Activated CD4-positive, alpha-beta memory T cell treated with anti-CD3 and anti-CD28 coated beads for 36 hours (primary cell): Measurements from ENCODE around the gene HHATL. TPM values are rescaled to one million over a fixed set of nuclear protein-coding genes. Genes with fewer than 3 reads are reported as not detected.
A peak's percentile ranks its signal among the peaks of the same experiment; 100 is the strongest.

Source experiments
- CTCF ChIA-PET: fragments of 350-600 bp; sonication (Branson Sonifier 250); formaldehyde crosslinking; loops from one replicate; lab custom pipeline; 2021; ENCODE audit warnings: antibody characterized with exemption, inconsistent platforms; lab: Charles Lee
- POLR2A ChIA-PET: fragments of 350-600 bp; sonication (Branson Sonifier 250); formaldehyde crosslinking; loops from one replicate; lab custom pipeline; 2021; ENCODE audit warnings: antibody characterized with exemption; lab: Charles Lee
- DNase-seq: peaks from one replicate; pipeline ENCODE4 v3.0.0-alpha.2; 2020
- H3K27ac Mint-ChIP-seq: one replicate; pipeline ENCODE4 v1.8.0; 2021; ENCODE audit warnings: mixed read lengths
- H3K27me3 Mint-ChIP-seq: one replicate; pipeline ENCODE4 v1.8.0; 2021; ENCODE audit warnings: mixed read lengths
- H3K36me3 Mint-ChIP-seq: one replicate; pipeline ENCODE4 v1.8.0; 2021; ENCODE audit warnings: mixed read lengths
- H3K4me1 Mint-ChIP-seq: one replicate; pipeline ENCODE4 v1.8.0; 2021; ENCODE audit warnings: low read depth, mixed read lengths
- H3K4me3 Mint-ChIP-seq: one replicate; pipeline ENCODE4 v1.8.0; 2021; ENCODE audit warnings: mild to moderate bottlenecking, mixed read lengths
- H3K9me3 Mint-ChIP-seq: one replicate; pipeline ENCODE4 v1.8.0; 2021; ENCODE audit warnings: mixed read lengths
- intact Hi-C: fragments of 100-400 bp; cut with micrococcal nuclease; formaldehyde crosslinking; loops from one replicate; pipeline ENCODE4 v1.15.1; 2023
- total RNA-seq, 2 experiments: library from RNA; stranded (reverse); gene quantifications; one replicate each; pipeline ENCODE4 v1.2.3, GENCODE V29; 2021

The HHATL gene
- total RNA-seq, 2 experiments from 2014 or later = not detected

DNA sequence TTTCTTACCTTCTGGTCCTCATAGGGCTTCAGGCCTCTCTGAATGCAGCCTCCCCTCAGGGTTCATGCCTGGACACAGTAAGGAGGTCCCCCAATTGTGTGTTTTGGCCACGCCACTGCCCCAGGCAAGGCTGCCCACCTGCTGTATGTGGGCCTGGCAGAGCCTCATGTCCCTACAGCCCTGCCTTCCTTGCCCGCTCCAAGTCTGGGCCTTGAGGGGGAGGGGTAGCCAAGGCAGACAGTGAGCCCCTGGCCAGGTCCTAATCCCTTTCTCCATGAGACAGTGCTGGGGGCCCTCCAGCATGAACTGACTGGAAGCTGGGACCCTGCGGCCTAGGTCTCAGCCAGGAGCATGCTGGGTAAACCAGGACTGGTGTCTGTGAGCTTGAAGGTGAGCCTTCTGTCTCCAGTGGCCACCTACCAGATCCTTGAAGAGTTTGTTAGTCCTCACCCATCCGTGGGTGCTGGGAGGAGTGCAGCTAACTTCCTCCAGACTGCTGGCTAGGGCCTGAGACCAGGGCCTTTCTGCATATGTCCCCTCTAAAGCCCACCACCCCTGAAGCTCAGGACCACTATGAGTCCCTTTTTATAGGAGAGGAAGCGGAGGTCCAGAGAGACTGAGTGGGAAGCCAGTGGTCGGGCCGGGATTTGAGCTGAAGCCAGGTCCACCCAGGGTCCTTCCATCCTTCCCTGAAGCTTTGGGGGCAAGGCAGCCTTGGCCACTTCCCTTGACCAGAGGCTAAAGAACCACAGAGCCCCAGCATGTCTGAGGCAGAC is 40.4 kb downstream of the HHATL start:
- POLR2A ChIA-PET = no interaction called here

DNA sequence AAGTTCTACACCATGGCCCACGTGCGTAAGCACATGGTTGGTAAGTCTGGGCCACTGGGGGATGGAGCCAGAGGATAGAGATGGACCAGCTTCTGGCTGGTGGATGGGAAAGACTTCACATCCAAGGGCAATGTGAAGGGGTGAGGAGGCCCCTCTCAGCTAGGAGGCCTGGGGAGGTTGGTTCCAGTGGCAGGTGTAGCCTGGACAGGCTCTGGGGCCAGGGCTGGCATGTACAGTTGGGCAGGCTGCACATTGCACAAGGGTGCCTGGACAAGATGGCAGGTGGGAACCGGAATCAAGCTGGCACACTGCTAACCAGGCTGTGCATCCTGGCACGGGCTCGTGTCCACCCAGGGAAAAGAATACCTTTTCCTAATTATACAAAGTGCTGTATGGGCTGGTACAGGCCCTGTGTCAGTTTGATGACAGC is 41.0 kb downstream of the HHATL start:
- Mint-ChIP-seq H3K4me1 (no peaks in the 10 kb centered on the region), H3K4me3 (no peak overlapping the region), H3K27ac (no peak overlapping the region), H3K9me3 (no peaks in the 10 kb centered on the region), H3K27me3 (no peaks in the 10 kb centered on the region), H3K36me3 (no peaks in the 10 kb centered on the region)
- POLR2A ChIA-PET = no interaction called here
- DNase-seq = no peak
- intact Hi-C loops = no loop called here
- CTCF ChIA-PET = interaction anchor here (0.8 to 2.2 kb wide), 5 partner anchors 8 to 95 kb away, joined by 3 to 15 read pairs (median 5); no protein-coding TSS in a partner anchor

More for the DNA sequence above, 40.4 kb downstream of the HHATL start:
- Mint-ChIP-seq H3K4me3 (no peak overlapping the region), H3K36me3 (no peaks in the 10 kb centered on the region), H3K9me3 (no peaks in the 10 kb centered on the region), H3K27me3 (no peaks in the 10 kb centered on the region), H3K27ac (no peak overlapping the region), H3K4me1 (no peaks in the 10 kb centered on the region)
- CTCF ChIA-PET = interaction anchor here (0.9 to 1.8 kb wide), 3 partner anchors 80 to 94 kb away, joined by 3 to 8 read pairs (median 5); no protein-coding TSS in a partner anchor
- intact Hi-C loops = no loop called here
- no peak for DNase-seq

DNA sequence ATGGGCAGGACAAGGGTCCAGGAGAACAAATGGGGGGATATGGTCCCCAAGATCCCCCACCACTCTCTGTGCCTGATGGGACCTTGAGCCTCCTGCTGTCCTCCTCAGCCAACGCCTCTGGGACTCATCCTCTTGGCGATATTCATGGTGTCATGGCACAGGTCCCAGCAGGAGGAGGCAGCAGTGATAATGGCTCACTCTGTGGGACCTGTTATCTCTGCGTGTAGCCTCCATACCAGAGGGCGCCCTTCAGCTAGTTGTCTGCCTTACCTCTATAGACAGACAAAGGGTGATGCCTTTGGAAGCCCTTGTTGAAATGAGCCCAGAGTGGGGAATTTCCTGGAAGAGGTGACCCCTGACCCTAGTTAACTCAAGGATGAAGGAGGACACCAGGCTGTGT is 41.7 kb downstream of the HHATL start:
- Mint-ChIP-seq H3K9me3 (no peaks in the 10 kb centered on the region), H3K27me3 (no peaks in the 10 kb centered on the region), H3K36me3 (no peaks in the 10 kb centered on the region), H3K27ac (no peak overlapping the region), H3K4me1 (no peaks in the 10 kb centered on the region), H3K4me3 (no peak overlapping the region)
- POLR2A ChIA-PET = no interaction called here
- peak; percentile 45 for DNase-seq
- intact Hi-C loops = no loop called here
- CTCF ChIA-PET = interaction anchor here (0.8 to 2.2 kb wide), 5 partner anchors 9 to 96 kb away, joined by 3 to 15 read pairs (median 5); no protein-coding TSS in a partner anchor

DNA sequence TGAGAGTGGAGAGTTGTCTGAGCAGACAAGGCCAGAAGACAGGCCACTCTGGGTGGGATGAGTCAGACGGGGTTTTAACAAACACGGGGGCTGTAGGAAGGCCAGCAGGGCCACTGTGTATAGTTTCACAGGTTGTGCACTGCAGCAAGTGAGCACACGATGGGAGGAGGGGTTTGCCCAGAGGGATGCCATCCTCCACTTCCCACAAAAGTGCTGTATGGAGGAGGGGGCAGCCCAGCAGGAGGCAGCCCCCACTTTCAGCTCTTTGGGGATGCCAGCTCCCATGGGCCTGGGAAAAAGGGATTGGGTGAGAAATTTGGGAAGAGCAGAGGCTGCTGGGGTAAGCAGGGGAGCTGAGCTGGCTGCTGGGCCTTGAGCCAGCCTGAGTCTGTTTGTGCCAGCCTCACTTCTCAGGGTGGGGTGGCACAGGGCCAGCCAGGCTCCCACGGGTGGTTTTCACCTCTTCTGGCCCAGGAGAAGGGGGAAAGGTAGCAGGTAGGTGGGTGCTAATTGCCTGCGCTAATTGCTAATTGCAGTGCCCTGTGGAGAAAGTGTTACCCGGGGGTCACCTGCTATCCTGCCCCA is 42.4 kb downstream of the HHATL start:
- H3K36me3 Mint-ChIP-seq = no peaks in the 10 kb centered on the region
- POLR2A ChIA-PET = no interaction called here
- no peak overlapping the region for H3K27ac Mint-ChIP-seq
- H3K4me1 Mint-ChIP-seq = no peaks in the 10 kb centered on the region
- no peak for DNase-seq
- H3K9me3 Mint-ChIP-seq = no peaks in the 10 kb centered on the region
- no peak overlapping the region for H3K4me3 Mint-ChIP-seq
- CTCF ChIA-PET = interaction anchor here (1.4 to 2.2 kb wide), 3 partner anchors 12 to 84 kb away, joined by 5 to 15 read pairs (median 8); no protein-coding TSS in a partner anchor
- no peaks in the 10 kb centered on the region for H3K27me3 Mint-ChIP-seq
- intact Hi-C loops = no loop called here

DNA sequence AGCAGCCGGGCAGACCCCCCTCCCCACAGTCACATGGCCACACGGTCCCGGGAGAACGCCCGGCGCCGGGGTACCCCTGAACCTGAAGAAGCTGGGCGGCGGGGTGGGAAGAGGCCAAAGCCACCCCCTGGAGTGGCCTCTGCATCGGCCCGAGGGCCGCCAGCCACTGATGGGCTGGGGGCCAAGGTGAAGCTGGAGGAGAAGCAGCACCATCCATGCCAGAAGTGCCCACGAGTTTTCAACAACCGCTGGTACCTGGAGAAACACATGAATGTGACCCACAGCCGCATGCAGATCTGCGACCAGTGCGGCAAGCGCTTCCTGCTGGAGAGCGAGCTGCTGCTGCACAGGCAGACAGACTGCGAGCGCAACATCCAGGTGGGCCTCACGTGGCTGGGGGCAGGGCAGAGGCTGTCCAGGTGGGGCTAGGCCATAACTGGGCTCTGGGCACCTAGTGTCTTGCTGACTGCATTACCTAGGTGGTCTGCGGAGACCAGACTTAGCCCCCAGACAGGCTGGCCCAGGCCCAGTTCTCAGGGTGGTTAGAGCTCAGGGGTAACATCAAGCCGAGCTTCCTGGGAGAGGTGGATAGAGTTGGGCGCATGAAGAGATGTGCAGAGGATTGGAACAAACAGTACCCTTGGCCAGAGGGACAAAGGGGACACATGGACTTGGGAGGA is 43.0 kb downstream of the HHATL start:
- POLR2A ChIA-PET = no interaction called here
- no peak overlapping the region for H3K27ac Mint-ChIP-seq
- intact Hi-C loops = no loop called here

DNA sequence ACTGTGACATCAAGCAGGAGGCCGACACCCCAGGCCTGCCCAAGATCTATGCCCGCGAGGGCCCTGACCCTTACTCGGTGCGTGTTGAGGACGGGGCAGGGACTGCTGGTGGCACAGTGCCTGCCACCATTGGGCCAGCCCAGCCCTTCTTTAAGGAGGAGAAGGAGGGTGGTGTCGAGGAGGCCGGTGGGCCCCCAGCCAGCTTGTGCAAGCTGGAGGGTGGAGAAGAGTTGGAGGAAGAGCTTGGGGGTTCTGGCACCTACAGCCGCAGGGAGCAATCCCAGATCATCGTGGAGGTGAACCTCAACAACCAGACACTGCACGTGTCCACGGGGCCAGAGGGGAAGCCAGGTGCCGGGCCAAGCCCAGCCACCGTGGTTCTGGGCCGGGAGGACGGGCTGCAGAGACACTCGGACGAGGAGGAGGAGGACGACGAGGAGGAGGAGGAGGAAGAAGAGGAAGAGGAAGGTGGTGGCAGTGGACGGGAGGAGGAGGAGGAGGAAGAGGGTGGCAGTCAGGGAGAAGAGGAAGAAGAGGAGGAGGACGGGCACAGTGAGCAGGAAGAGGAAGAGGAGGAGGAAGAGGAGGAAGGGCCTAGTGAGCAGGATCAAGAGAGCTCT is 43.7 kb downstream of the HHATL start:
- no peak overlapping the region for H3K4me3 Mint-ChIP-seq
- intact Hi-C loops = no loop called here
- no peak overlapping the region for H3K27ac Mint-ChIP-seq
- H3K27me3 Mint-ChIP-seq = no peaks in the 10 kb centered on the region
- H3K36me3 Mint-ChIP-seq = no peaks in the 10 kb centered on the region
- DNase-seq = no peak
- no peaks in the 10 kb centered on the region for H3K9me3 Mint-ChIP-seq
- H3K4me1 Mint-ChIP-seq = peaks cover 1% of the 10 kb centered on the region
- POLR2A ChIA-PET = no interaction called here
- CTCF ChIA-PET = interaction anchor here (1.4 kb wide), 1 partner anchor 11 kb away, joined by 5 read pairs; no protein-coding TSS in a partner anchor

More for the DNA sequence above, 43.0 kb downstream of the HHATL start:
- Mint-ChIP-seq H3K4me1 (no peaks in the 10 kb centered on the region), H3K4me3 (no peak overlapping the region), H3K36me3 (no peaks in the 10 kb centered on the region), H3K27me3 (no peaks in the 10 kb centered on the region), H3K9me3 (no peaks in the 10 kb centered on the region)
- DNase-seq = no peak
- CTCF ChIA-PET = interaction anchor here (1.4 to 2.2 kb wide), 2 partner anchors 11 to 85 kb away, joined by 5 to 15 read pairs; no protein-coding TSS in a partner anchor

DNA sequence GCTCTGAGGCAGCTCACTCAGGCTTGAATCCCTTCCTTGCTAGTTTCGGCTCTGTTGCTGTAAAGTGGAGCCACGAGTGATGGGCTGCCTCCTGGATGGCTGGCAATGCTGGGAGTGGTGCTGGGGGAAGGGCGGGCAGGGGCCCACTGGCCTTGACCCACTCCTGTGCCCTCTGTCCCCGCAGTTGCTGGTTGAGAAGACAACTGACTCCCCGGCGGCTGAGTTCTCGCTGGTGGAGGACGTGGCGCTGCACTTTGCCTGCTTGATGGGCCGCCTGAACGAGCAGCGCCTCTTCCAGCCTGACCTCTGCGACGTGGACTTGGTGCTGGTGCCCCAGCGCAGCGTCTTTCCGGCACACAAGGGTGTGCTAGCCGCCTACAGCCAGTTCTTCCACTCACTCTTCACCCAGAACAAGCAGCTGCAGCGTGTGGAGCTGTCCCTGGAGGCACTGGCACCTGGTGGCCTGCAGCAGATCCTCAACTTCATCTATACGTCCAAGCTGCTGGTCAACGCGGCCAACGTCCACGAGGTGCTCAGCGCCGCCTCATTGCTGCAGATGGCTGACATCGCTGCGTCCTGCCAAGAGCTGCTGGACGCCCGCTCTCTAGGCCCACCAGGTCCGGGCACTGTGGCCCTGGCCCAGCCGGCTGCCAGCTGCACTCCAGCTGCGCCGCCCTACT is 44.4 kb downstream of the HHATL start:
- CTCF ChIA-PET = interaction anchor here (1.2 to 1.4 kb wide), 2 partner anchors 10 to 106 kb away, joined by 4 to 5 read pairs; no protein-coding TSS in a partner anchor
- peaks cover 8% of the 10 kb centered on the region for H3K4me1 Mint-ChIP-seq
- no peaks in the 10 kb centered on the region for H3K36me3 Mint-ChIP-seq
- H3K27ac Mint-ChIP-seq = no peak overlapping the region
- no peak for DNase-seq
- H3K4me3 Mint-ChIP-seq = no peak overlapping the region
- POLR2A ChIA-PET = no interaction called here
- no peaks in the 10 kb centered on the region for H3K27me3 Mint-ChIP-seq
- intact Hi-C loops = no loop called here
- H3K9me3 Mint-ChIP-seq = no peaks in the 10 kb centered on the region

DNA sequence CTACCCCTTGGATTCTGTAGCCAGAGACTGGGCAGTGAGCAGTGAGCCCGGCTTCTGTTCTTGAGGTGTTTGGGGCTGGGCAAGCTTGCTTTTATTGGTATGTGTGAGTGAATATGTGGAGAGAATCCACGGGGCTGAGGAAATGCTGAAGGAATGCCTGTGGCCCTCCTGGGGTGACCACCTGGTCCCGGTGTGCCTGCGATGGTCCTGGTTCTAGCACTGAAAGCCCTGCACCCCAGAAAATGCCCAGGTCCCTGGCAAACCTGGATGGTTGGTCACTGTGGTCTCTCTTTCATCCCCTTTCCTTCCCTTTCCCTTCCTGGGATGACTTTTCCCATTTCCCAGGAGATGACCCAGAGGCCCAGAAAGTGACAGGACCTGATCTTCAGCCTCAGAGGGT is 44.9 kb downstream of the HHATL start:
- ChIA-PET CTCF (interaction anchor here (0.6 to 1.2 kb wide), 2 partner anchors 106 to 157 kb away, joined by 3 to 4 read pairs; no protein-coding TSS in a partner anchor), POLR2A (no interaction called here)
- Mint-ChIP-seq H3K36me3 (no peaks in the 10 kb centered on the region), H3K27ac (no peak overlapping the region), H3K4me1 (peaks cover 11% of the 10 kb centered on the region), H3K9me3 (no peaks in the 10 kb centered on the region), H3K4me3 (no peak overlapping the region), H3K27me3 (no peaks in the 10 kb centered on the region)
- intact Hi-C loops = no loop called here
- DNase-seq = no peak

DNA sequence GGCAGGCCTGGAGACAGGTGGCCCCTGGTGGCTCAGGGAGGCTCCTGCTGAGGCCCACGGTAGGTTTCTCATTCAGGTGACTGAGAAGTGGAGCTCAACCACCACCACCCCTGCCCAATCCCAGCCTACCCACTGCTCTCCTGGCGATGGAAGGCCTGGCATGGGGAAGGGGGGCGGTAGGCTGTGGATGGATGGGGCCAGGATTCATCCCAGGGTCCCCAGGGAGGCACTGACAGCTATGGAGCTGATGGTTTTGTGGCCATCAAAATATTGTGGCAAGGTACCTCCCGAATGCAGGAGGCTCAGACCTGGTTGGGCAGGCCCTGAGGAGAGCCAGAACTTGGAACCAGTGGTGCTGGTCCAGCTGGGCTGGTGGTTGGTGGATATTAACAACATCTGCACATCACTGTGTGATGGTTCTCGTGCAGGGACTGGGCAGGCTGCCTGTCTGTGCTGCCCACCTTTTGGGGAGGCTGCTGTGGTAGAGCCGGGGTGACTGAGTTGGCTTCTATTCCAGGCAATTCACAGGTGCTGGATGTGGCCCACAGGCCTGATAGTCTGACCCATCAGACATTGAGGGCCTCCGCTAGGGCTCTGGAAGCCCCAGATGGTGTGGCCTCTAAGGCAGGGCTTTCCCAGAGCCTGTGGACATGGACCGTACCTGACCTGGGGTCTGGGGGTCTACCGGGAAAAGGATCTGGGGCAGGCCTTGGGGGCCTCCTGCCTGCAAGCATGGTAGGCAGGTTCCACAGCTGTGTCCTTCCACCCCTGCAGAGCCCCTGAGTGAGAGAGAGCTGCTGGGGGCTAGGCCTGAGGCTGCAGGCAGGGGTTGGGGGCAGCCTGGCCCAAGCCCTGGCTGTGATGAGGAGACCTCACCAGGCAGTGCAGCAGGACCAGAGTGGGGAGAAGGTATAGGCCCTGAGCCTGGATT is 45.7 kb downstream of the HHATL start:
- POLR2A ChIA-PET = no interaction called here
- CTCF ChIA-PET = interaction anchor here (0.6 to 1.2 kb wide), 2 partner anchors 105 to 156 kb away, joined by 3 to 4 read pairs; no protein-coding TSS in a partner anchor
- Mint-ChIP-seq H3K27ac (no peak overlapping the region), H3K4me1 (peaks cover 11% of the 10 kb centered on the region), H3K4me3 (no peak overlapping the region), H3K36me3 (no peaks in the 10 kb centered on the region), H3K9me3 (no peaks in the 10 kb centered on the region), H3K27me3 (no peaks in the 10 kb centered on the region)
- DNase-seq = no peak
- intact Hi-C loops = no loop called here

DNA sequence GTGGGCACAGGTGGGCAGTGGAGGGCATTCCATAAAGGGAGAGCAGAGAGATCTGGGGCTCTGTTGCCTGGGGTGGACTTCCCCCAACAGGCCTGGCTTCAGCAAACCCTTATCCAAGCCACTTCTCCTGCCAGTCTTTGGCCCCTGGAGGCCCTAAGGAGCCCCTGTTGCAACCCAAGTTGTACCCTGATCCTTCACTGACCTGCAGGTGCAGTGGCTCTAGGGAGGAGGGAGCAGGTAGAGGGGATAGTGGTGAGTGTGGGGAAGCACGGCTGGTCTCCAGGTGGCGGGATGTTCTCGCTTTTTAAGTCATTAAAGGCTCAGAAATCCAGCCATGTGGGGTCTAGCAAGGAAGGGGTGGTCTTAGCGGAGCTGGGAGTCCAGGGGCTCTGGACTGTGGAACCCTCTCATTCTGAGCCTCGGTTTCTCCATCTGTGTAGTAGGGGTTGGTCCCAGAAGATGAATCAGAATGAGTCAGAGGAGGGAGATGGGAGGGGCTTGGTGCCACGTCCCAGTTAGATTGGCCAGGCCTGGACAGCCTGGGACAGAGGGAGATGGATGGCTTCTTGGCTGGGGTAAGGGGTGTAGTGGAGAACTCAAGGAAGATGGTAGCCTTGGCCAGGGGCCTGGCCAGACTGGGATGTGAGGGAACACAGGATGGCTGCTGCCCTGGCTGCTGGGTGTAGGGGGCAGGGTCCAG is 46.5 kb downstream of the HHATL start:
- no peak for DNase-seq
- ChIA-PET CTCF (no interaction called here), POLR2A (no interaction called here)
- intact Hi-C loops = no loop called here
- no peaks in the 10 kb centered on the region for H3K9me3 Mint-ChIP-seq
- H3K27me3 Mint-ChIP-seq = no peaks in the 10 kb centered on the region
- peaks cover 11% of the 10 kb centered on the region for H3K4me1 Mint-ChIP-seq
- H3K36me3 Mint-ChIP-seq = no peaks in the 10 kb centered on the region
- H3K4me3 Mint-ChIP-seq = no peak overlapping the region
- no peak overlapping the region for H3K27ac Mint-ChIP-seq
